Measurements from ENCODE around the gene CDC42BPA.

- no peak for TF ChIP-seq ELF4 (IDR thresholded peaks at IDR 0.05)
- no peak for TF ChIP-seq NFRKB (IDR thresholded peaks at IDR 0.05)
Observed at GRCh38 chr1:227295609-227296008, 22.7 kb downstream of the CDC42BPA start.
